Breast epithelium (tissue), 4 donors: Measurements from ENCODE around the gene THSD4. TPM values are rescaled to one million over a fixed set of nuclear protein-coding genes. Genes with fewer than 3 reads are reported as not detected.

Experiments used
- DNase-seq, 2 donors: peaks; one replicate each; pipeline ENCODE4 v3.0.0-alpha.2; 2019; ENCODE audit warnings: low spot score in 2 of 2
- H3K27ac ChIP-seq, 2 donors: fragments of 200-600 bp; sonication (generic) in 1 of 2; one replicate each; pipeline ENCODE4 v1.5.1; 2016 to 2019; ENCODE audit warnings: mild to moderate bottlenecking in 1 of 2
- H3K27me3 ChIP-seq, 2 donors: fragments of 200-600 bp; sonication (generic) in 1 of 2; one replicate each; pipeline versions ENCODE4 v1.5.1 to v1.6.0; 2017 to 2019; ENCODE audit warnings: control low read depth in 1 of 2, mild to moderate bottlenecking in 1 of 2
- H3K36me3 ChIP-seq: fragments of 200-600 bp; one replicate; pipeline ENCODE4 v1.5.1; 2019
- H3K4me1 ChIP-seq, 2 donors: fragments of 200-600 bp; sonication (generic); one replicate each; pipeline ENCODE4 v1.5.1; 2016 to 2019; ENCODE audit warnings: control low read depth in 1 of 2
- H3K4me3 ChIP-seq, 3 donors: fragments of 200-600 bp; sonication (generic); 1 replicate in 2 of 3; 2 replicates in 1 of 3; pipeline ENCODE4 v1.5.1; 2016 to 2019; ENCODE audit warnings: mild to moderate bottlenecking in 3 of 3, moderate library complexity in 2 of 3
- H3K9me3 ChIP-seq, 2 donors: fragments of 200-600 bp; sonication (generic) in 1 of 2; one replicate each; pipeline ENCODE4 v1.5.1; 2016 to 2019; ENCODE audit warnings: control low read depth in 1 of 2
- CTCF ChIP-seq, 3 donors: fragments of 450-650 bp; IDR thresholded peaks; one replicate each; pipeline ENCODE4 v1.5.1; 2016 to 2017; ENCODE audit warnings: antibody characterized with exemption in 3 of 3, mild to moderate bottlenecking in 3 of 3, moderate library complexity in 3 of 3
- POLR2A ChIP-seq: fragments of 450-650 bp; IDR thresholded peaks from one replicate; pipeline ENCODE4 v1.6.1; 2016; ENCODE audit warnings: antibody characterized with exemption, mild to moderate bottlenecking, moderate library complexity
- POLR2AphosphoS5 ChIP-seq, 3 donors: sonication (generic); formaldehyde crosslinking; IDR thresholded peaks; one replicate each; pipeline ENCODE4 v1.6.1; 2017; ENCODE audit warnings: antibody characterized with exemption in 3 of 3
- intact Hi-C: fragments of 100-400 bp; cut with DNase I; formaldehyde crosslinking; loops from one replicate; pipeline ENCODE4 v1.15.1; 2023; ENCODE audit warnings: low total_unique reads
- total RNA-seq, 3 donors: library from RNA; depleted of rRNA; stranded (reverse); fragments of >200 nt; gene quantifications; one replicate each; pipeline ENCODE4 v1.1.0, GENCODE V29; 2016

THSD4 gene
- total RNA-seq, 3 donors from 2014 or later = 0.64 to 58.7 (median 41.3) TPM

- Histone ChIP-seq H3K27ac (no peak overlapping the region), H3K4me1 (no peaks in the 10 kb centered on the region), H3K36me3 (no peaks in the 10 kb centered on the region), H3K9me3 (no peaks in the 10 kb centered on the region), H3K27me3 (no peaks in the 10 kb centered on the region), H3K4me3 (no peak overlapping the region)
- intact Hi-C loops = no loop called here
- TF ChIP-seq CTCF (IDR thresholded peaks at IDR 0.05) (no peak), POLR2A (no peak), POLR2AphosphoS5 (IDR thresholded peaks at IDR 0.05) (no peak)
- DNase-seq = no peak
Measured at GRCh38 chr15:71384501-71384900, 269.2 kb downstream of the THSD4 start.

GRCh38 chr15:71385026-71385425, 269.8 kb downstream of the THSD4 start:
- TF ChIP-seq POLR2A (no peak), CTCF (IDR thresholded peaks at IDR 0.05) (no peak), POLR2AphosphoS5 (IDR thresholded peaks at IDR 0.05) (no peak)
- Histone ChIP-seq H3K4me3 (no peak overlapping the region), H3K4me1 (no peaks in the 10 kb centered on the region), H3K36me3 (no peaks in the 10 kb centered on the region), H3K27ac (no peak overlapping the region), H3K9me3 (no peaks in the 10 kb centered on the region), H3K27me3 (no peaks in the 10 kb centered on the region)
- intact Hi-C loops = no loop called here
- no peak for DNase-seq

GRCh38 chr15:71385457-71385856, 270.2 kb downstream of the THSD4 start:
- Histone ChIP-seq H3K4me1 (no peaks in the 10 kb centered on the region), H3K27me3 (no peaks in the 10 kb centered on the region), H3K36me3 (no peaks in the 10 kb centered on the region), H3K9me3 (no peaks in the 10 kb centered on the region), H3K4me3 (no peak overlapping the region), H3K27ac (no peak overlapping the region)
- TF ChIP-seq CTCF (IDR thresholded peaks at IDR 0.05) (no peak), POLR2AphosphoS5 (IDR thresholded peaks at IDR 0.05) (no peak), POLR2A (no peak)
- intact Hi-C loops = no loop called here
- no peak for DNase-seq

GRCh38 chr15:71386005-71386404, 270.7 kb downstream of the THSD4 start:
- no peaks in the 10 kb centered on the region for H3K4me1 ChIP-seq
- no peak for DNase-seq
- H3K27me3 ChIP-seq = no peaks in the 10 kb centered on the region
- no peak overlapping the region for H3K27ac ChIP-seq
- no peak overlapping the region for H3K4me3 ChIP-seq
- H3K36me3 ChIP-seq = no peaks in the 10 kb centered on the region
- TF ChIP-seq POLR2A (no peak), POLR2AphosphoS5 (IDR thresholded peaks at IDR 0.05) (no peak), CTCF (IDR thresholded peaks at IDR 0.05) (no peak)
- H3K9me3 ChIP-seq = no peaks in the 10 kb centered on the region
- intact Hi-C loops = no loop called here

- DNase-seq = no peak
- Histone ChIP-seq H3K27ac (no peak overlapping the region), H3K9me3 (no peaks in the 10 kb centered on the region), H3K27me3 (no peaks in the 10 kb centered on the region), H3K4me3 (no peak overlapping the region), H3K4me1 (no peaks in the 10 kb centered on the region), H3K36me3 (no peaks in the 10 kb centered on the region)
- TF ChIP-seq POLR2A = no peak
- TF ChIP-seq CTCF (IDR thresholded peaks at IDR 0.05) = peak in 2 of 3 donors; percentile 35 to 41
- TF ChIP-seq POLR2AphosphoS5 (IDR thresholded peaks at IDR 0.05) = no peak
- intact Hi-C loops = no loop called here
Measured at GRCh38 chr15:71386448-71387236, 271.4 kb downstream of the THSD4 start.
